HCT116 (cell line): ENCODE results near the gene OLFML2B.

Experiments
- CEBPB ChIP-seq: IDR thresholded peaks from 2 replicates; pipeline ENCODE4 v1.6.1; 2012; ENCODE audit warnings: low read depth
- CTCF ChIP-seq, 3 experiments: fragments of 200-600 bp in 1 of 3; sonication (generic) in 1 of 3; IDR thresholded peaks in 2 of 3; conservative IDR thresholded peaks in 1 of 3; 2 replicates each; pipeline ENCODE4 v1.5.1; 2012 to 2017; ENCODE audit warnings: low read depth in 2 of 3, low read length in 2 of 3, antibody characterized with exemption in 1 of 3, borderline replicate concordance in 1 of 3, control low read depth in 1 of 3, mild to moderate bottlenecking in 1 of 3, mixed read lengths in 1 of 3, mixed run types in 1 of 3, moderate library complexity in 1 of 3; ENCODE audit not compliant: insufficient read depth in 1 of 3
- EZH2 ChIP-seq: fragments of 200-600 bp; sonication (generic); IDR thresholded peaks from 2 replicates; pipeline ENCODE4 v1.6.1; 2017; ENCODE audit warnings: antibody characterized with exemption, mixed run types
- EZH2phosphoT487 ChIP-seq: fragments of 200-600 bp; IDR thresholded peaks from 2 replicates; pipeline ENCODE4 v1.6.1; 2018; ENCODE audit warnings: antibody characterized with exemption, borderline replicate concordance
- JUND ChIP-seq: IDR thresholded peaks from 2 replicates; pipeline ENCODE4 v1.6.1; 2012
- POLR2A ChIP-seq: IDR thresholded peaks from 2 replicates; pipeline ENCODE4 v1.7.0; 2011; ENCODE audit warnings: borderline replicate concordance; ENCODE audit not compliant: insufficient read depth, insufficient read length; ENCODE audit errors: extremely low read depth
- POLR2AphosphoS5 ChIP-seq: IDR thresholded peaks from 2 replicates; pipeline ENCODE4 v1.6.1; 2011; ENCODE audit warnings: mild to moderate bottlenecking, low read depth, low read length, moderate library complexity
- RAD21 ChIP-seq: IDR thresholded peaks from 2 replicates; pipeline ENCODE4 v1.6.1; 2012; ENCODE audit warnings: low read depth, mild to moderate bottlenecking
- REST ChIP-seq: IDR thresholded peaks from 2 replicates; pipeline ENCODE4 v1.6.1; 2012; ENCODE audit warnings: low read depth
- YY1 ChIP-seq: IDR thresholded peaks from 2 replicates; pipeline ENCODE4 v1.6.1; 2011; ENCODE audit warnings: low read length, low read depth, moderate library complexity, mild to moderate bottlenecking; ENCODE audit not compliant: insufficient replicate concordance; ENCODE audit errors: extremely low read depth

- TF ChIP-seq EZH2phosphoT487, result no peak
- no peak for TF ChIP-seq JUND
- TF ChIP-seq YY1, result no peak
- no peak for TF ChIP-seq CTCF (IDR thresholded peaks at IDR 0.05 in 2 of 3, conservative IDR thresholded peaks at IDR 0.05 in 1 of 3; ENCODE audit: borderline replicate concordance in 1 of 3, insufficient read depth in 1 of 3, low read depth in 2 of 3, low read length in 2 of 3)
- no peak for TF ChIP-seq POLR2AphosphoS5
- no peak for TF ChIP-seq CEBPB
- TF ChIP-seq POLR2A, result no peak
- no peak for TF ChIP-seq REST
- no peak for TF ChIP-seq RAD21
- TF ChIP-seq EZH2, result no peak
Observed at GRCh38 chr1:162038624-162039023, 15.0 kb upstream of the OLFML2B start.
